Stimulated activated CD4-positive, alpha-beta T cell treated with anti-CD3 and anti-CD28 coated beads, Interleukin-4, amount 100 ng/mL, for 24 hours (primary cell): Measurements from ENCODE around the gene MYL5.

Source experiments
- DNase-seq: peaks from one replicate; pipeline ENCODE4 v3.0.0-alpha.2; 2020

The MYL5 gene

GRCh38 chr4:708631-708933 lies 34.2 kb downstream of the MYL5 start:
- no peak for DNase-seq

- DNase-seq = no peak
Observed at GRCh38 chr4:709348-709747, 35.0 kb downstream of the MYL5 start.

GRCh38 chr4:710116-710515 lies 35.8 kb downstream of the MYL5 start:
- no peak for DNase-seq

- no peak for DNase-seq
Observed at GRCh38 chr4:710916-711315, 36.6 kb downstream of the MYL5 start.

GRCh38 chr4:712093-712492 lies 37.8 kb downstream of the MYL5 start:
- DNase-seq = no peak

GRCh38 chr4:712916-713632 lies 38.7 kb downstream of the MYL5 start:
- no peak for DNase-seq

GRCh38 chr4:714087-714486 lies 39.7 kb downstream of the MYL5 start:
- DNase-seq = no peak

GRCh38 chr4:717601-718320 lies 43.4 kb downstream of the MYL5 start:
- DNase-seq = no peak

- no peak for DNase-seq
Observed at GRCh38 chr4:718460-718859, 44.1 kb downstream of the MYL5 start.

- DNase-seq = no peak
Observed at GRCh38 chr4:720111-720860, 45.9 kb downstream of the MYL5 start.

- no peak for DNase-seq
Observed at GRCh38 chr4:721261-722168, 47.2 kb downstream of the MYL5 start.

- DNase-seq = no peak
Observed at GRCh38 chr4:722169-722725, 47.9 kb downstream of the MYL5 start.

- no peak for DNase-seq
Observed at GRCh38 chr4:722851-723360, 48.6 kb downstream of the MYL5 start.

- no peak for DNase-seq
Observed at GRCh38 chr4:723751-724530, 49.6 kb downstream of the MYL5 start.

GRCh38 chr4:725391-726234 lies 51.3 kb downstream of the MYL5 start:
- DNase-seq = no peak

GRCh38 chr4:726235-726787 lies 52.0 kb downstream of the MYL5 start:
- no peak for DNase-seq

- DNase-seq = no peak
Observed at GRCh38 chr4:726838-727237, 52.5 kb downstream of the MYL5 start.

GRCh38 chr4:727576-727975 lies 53.2 kb downstream of the MYL5 start:
- DNase-seq = no peak

GRCh38 chr4:729336-730315 lies 55.3 kb downstream of the MYL5 start:
- DNase-seq = no peak
